ENCODE data around the gene PAF1.
A peak's percentile ranks its signal among the peaks of the same experiment; 100 is the strongest.

The PAF1 gene

DNA sequence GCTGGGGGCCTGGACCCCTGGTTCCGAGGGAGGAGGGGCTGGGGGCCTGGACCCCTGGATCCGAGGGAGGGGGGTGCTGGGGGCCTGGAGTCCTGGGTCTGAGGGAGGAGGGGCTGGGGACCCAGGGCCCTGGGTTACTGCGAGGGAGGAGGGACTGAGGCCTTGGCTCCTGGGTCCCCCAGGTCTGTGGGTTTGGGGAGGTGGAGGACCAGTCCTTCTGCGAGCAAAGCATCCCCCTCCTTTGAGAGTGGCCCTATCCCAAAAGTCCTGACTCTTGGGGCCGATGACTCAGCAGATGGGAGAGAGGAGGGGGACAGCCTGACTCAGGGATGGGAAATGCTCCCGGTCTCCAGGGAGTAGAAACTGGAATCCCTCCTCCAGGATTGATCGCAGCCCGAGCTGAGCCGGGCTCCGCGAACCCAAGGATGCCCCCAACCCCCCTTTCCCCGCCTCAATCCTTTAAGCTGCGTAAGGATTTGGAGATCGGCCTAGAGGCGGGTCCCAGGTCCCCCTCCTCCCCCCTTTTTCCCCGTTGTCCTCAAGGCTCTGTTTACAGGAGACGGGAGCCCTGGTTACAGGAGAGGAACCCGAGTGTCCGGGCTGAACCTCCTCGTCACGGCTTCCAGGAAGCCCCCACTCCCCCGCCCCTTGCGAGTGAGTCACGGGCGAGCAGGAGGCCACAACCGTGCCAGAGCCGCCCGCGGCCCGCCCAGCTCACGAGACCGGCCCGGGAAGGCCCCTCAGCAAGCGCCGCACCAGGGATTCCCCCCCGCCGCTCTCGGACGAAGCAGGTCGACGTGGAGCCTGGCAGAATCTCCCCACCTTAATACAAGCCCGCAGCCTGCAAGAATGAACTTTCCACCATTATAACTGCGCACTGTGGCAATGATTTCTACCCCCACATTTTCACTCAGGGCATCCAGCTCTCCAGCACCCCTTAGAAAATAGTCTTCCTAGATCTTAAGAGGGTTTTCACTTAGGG is 12.7 kb upstream of the PAF1 start:
- Mint-ChIP-seq H3K9me3 (no peaks in the 10 kb centered on the region), H3K27ac (peak overlapping the region; percentile 96), H3K36me3 (ENCODE audit: low read depth) (peaks cover 17% of the 10 kb centered on the region), H3K27me3 (no peaks in the 10 kb centered on the region), H3K4me1 (peaks cover 76% of the 10 kb centered on the region), H3K4me3 (peak overlapping the region; percentile 70)
- ATAC-seq (peak; percentile 26), DNase-seq (peak; percentile 96)

DNA sequence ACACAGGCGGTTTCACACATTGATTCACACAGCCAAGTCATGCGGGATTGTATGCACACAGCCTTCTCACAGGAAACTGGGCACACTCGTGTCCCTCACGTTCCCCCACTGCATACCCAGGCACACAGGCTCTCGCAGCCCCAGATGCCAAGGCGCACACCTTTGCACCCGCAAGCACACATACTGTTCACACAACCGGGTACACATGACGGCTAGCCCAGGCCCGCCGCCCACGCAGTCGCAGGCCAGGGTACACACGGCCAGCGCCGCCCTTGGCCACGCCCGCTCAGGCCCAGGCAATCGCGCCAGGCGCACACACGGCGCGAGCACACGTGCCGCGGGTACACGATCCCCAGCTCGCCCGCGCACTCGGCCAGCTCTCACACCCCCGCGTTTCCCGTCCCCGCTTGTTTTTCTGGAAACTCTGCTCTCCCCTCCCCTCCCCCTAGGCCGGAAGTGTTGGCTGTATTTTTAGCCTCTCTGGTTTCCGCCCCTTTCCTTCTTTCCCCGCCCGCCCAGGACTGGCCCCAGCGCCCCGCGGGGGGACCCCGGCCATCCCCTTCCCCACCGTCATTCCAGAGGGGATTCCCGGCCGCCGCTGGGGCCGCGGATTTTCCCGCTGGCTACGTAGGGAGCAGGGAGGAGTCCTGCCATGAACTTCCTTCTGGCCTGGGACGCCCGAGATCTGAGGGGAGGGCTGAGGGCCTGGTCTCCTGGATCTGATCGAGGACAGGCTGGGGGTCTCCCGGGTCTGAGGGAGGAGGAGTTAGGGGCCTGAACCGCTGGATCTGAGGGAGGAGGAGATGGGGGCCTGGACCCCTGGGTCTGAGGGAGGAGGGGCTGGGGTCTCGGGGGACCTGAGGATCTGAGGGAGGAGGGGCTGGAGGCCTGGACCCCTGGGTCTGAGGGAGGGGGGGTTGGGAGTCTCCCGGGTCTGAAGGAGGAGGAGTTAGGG is 11.7 kb upstream of the PAF1 start:
- ATAC-seq (peak; percentile 0), DNase-seq (peak; percentile 87)
- Mint-ChIP-seq H3K27ac (peak overlapping the region; percentile 96), H3K9me3 (no peaks in the 10 kb centered on the region), H3K4me3 (peak overlapping the region; percentile 70), H3K4me1 (peaks cover 81% of the 10 kb centered on the region), H3K36me3 (ENCODE audit: low read depth) (peaks cover 9% of the 10 kb centered on the region), H3K27me3 (no peaks in the 10 kb centered on the region)

DNA sequence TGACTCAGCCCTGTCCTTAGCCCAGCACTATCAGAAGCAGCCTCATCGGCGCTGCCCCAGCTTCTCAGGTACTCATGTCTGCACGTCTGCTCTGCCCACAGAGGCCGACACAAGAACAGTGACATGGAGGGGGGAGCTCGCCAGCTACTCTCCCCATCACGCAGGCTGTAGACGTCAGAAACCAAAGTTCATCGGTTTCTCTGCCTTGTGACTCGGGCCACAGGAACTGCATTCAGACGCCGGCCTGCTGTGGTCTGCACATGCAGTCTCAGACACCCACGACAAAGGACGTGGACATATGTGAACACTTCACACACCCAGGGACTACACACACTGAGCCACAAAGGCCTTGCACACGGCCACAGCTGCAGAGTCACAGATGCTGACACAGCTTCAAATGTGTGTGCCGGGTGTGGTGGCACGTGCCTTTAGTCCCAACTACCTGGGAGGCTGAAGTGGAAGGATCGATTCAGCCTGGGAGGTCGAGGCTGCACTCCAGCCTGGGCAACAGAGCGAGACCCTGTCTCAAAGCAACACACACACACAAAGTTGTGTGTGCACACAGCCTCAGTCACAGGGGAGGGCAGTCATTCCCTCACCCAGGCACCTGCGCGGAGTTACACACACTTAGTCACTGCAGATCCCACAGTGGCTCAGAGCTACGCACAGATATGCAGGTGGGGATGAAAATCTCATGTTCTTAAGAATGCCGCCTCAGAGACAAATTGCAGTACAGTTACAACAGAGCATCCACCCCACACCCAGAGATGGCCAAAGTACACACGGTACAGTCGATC is 10.8 kb upstream of the PAF1 start:
- Mint-ChIP-seq H3K27ac (peak overlapping the region; percentile 96), H3K36me3 (ENCODE audit: low read depth) (peaks cover 6% of the 10 kb centered on the region), H3K4me3 (peak overlapping the region; percentile 70), H3K9me3 (no peaks in the 10 kb centered on the region), H3K4me1 (peaks cover 85% of the 10 kb centered on the region), H3K27me3 (no peaks in the 10 kb centered on the region)
- ATAC-seq = peak; percentile 75
- peak; percentile 85 for DNase-seq

DNA sequence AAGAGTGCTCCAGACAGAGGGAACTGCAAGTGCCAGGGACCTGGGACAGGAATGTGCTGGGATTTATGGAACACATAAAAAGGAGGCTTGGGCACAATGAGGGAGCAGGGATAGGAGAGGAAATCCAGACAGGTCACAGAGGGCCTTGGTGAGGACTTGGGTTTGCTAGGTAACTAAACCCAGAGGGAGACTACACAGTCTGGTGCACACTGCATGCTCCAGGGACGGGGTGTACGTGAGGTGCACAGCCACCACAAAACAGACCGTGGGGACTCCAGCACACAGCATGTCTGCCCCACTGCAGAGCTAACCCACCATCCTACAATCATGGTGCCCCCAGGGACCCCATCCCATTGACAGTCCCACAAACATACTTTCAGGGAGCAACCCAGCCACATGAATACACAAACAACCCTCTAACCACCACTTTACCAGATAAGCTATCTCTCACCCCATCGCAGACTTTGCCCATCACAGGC is 10.2 kb upstream of the PAF1 start:
- ATAC-seq (peak; percentile 3), DNase-seq (no peak)
- Mint-ChIP-seq H3K9me3 (no peaks in the 10 kb centered on the region), H3K27ac (peak overlapping the region; percentile 96), H3K27me3 (no peaks in the 10 kb centered on the region), H3K4me1 (peaks cover 83% of the 10 kb centered on the region), H3K4me3 (peak overlapping the region; percentile 70), H3K36me3 (ENCODE audit: low read depth) (peaks cover 6% of the 10 kb centered on the region)

DNA sequence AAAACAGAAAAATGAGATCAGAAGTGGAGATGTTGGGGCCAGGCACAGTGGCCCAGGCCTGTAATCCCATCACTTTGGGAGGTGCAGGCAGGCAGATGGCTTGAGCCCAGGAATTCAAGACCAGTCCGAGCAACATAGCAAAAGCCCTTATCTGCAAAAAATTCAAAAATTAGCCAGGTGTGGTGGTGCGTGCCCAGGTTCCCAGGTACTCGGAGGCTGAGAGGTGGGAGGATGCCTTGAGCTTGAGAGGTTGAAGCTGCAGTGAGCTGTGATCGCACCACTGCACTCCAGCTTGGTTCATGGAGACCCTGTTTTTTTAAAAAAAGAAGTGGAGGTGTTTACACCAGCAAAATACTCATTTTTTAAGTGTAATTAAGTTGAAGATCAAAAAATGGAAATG is 9.2 kb upstream of the PAF1 start:
- no peak overlapping the region for H3K4me3 Mint-ChIP-seq
- H3K9me3 Mint-ChIP-seq = no peaks in the 10 kb centered on the region
- no peaks in the 10 kb centered on the region for H3K27me3 Mint-ChIP-seq
- peaks cover 8% of the 10 kb centered on the region for H3K36me3 Mint-ChIP-seq (ENCODE audit: low read depth)
- H3K27ac Mint-ChIP-seq = peak overlapping the region; percentile 35
- H3K4me1 Mint-ChIP-seq = peaks cover 72% of the 10 kb centered on the region
- DNase-seq = no peak
- ATAC-seq = no peak

DNA sequence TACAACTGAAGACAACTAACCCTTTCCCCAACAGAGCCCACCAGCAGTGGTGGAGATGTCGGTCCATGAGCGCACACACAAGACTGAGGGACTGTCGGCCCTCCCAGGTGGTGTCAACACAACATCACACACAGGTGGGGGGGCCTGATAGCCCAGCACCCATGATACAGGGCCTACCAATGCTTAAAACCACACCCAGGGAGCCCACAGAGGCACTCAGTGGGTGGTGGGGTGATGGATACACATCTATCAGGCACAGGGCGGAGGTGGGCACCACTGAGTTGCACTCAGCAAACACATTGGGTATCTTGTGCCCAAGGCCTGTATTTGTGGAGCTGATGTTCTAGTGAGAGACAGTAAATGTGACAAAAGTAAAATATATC is 8.8 kb upstream of the PAF1 start:
- DNase-seq = no peak
- Mint-ChIP-seq H3K36me3 (ENCODE audit: low read depth) (peaks cover 8% of the 10 kb centered on the region), H3K4me1 (peaks cover 68% of the 10 kb centered on the region), H3K27me3 (no peaks in the 10 kb centered on the region), H3K4me3 (no peak overlapping the region), H3K9me3 (no peaks in the 10 kb centered on the region), H3K27ac (peak overlapping the region; percentile 35)
- no peak for ATAC-seq

DNA sequence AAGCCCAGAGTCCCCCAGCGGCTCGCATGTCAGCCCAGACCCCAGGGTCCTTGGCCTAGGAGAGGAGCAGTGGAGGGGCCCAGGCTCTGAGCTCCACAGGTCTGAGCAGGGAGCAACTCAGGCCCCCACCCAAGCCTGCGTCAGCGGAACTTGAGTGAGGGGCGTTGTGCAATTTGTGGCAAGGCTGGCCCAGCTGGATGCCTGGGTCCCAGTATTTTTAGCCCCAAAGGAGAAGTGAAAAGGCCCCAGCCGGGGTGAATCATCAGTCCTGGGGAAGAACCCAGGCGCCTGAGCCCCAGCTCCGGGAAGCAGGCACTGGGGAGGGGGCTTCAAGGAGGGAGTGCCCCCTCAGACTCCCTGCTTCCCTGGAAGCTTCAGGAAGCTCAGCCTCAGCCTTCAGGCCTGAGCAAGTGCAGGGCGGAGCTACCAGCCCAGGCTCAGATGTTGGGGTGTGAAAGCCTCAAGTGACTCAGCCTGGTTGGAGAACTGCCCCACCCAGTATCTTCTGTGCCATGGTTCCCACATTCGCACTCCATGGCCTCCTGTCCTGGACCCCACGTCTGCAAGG is 7.5 kb upstream of the PAF1 start:
- Mint-ChIP-seq H3K4me1 (peaks cover 63% of the 10 kb centered on the region), H3K9me3 (no peaks in the 10 kb centered on the region), H3K4me3 (peak overlapping the region; percentile 56), H3K36me3 (ENCODE audit: low read depth) (peaks cover 13% of the 10 kb centered on the region), H3K27ac (peak overlapping the region; percentile 89), H3K27me3 (no peaks in the 10 kb centered on the region)
- DNase-seq = peak; percentile 70
- ATAC-seq = peak; percentile 30

DNA sequence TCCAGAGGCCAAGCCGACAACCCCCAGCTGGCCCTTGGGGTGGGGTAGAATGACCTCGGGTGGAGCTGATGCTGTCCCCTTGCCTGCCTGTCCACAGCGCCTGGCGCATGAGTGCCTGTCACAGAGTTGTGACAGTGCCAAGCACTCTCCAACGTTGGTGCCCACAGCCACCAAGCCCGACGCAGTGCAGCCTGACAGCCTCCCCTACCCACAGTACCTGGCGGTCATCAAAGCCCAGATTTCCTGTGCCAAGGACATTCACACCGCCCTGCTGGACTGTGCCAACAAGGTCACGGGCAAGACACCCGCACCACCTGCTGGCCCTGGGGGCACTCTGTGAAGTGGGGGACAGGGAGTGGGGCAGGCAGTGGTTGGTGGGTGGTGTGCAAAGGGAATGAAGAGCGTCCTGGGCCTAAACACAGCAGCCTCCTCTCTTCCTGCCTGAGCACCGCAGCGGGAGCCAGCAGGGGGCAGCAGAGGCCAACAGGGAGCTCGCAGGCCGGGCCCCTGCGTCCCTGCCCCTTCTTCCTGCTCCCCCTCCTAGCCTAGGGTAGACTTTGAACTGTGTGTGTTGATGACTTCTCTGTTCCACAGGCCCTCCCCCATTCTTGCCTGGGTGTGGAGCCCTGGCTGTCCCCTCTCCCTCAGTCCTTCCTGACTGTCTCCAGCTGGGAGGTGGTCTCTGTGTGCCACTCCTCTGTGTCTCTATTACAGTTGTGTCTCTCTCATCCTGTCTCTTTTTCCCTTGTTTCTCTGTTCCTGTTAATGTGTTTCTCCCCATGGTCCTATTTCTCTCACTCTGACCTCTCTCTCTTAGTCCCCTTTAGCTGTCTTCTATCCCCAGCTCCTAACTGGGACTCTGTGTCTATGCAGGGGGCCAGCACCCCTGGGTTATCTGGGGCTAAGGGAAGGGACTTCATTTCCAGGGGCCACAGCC is 6.7 kb upstream of the PAF1 start:
- ATAC-seq (peak; percentile 55), DNase-seq (peak; percentile 98)
- Mint-ChIP-seq H3K36me3 (ENCODE audit: low read depth) (peaks cover 15% of the 10 kb centered on the region), H3K4me3 (peak overlapping the region; percentile 56), H3K27ac (peak overlapping the region; percentile 89), H3K4me1 (peaks cover 64% of the 10 kb centered on the region), H3K27me3 (no peaks in the 10 kb centered on the region), H3K9me3 (no peaks in the 10 kb centered on the region)

DNA sequence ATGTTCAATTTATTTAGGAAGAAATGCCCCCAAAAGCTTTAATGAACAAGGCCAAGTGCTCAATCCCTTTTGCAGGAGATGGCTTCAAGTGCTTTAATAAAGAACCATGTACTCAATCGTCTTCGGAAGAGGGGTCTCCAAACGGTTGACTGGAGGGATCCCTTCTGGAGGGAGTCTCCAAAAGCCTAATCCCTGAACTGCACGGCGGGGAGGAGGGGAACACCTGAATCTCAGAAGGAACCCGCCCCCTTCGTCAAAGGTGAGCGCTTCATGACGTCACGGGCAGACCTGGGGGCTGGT is 505 bp downstream of the PAF1 start:
- Mint-ChIP-seq H3K9me3 (no peaks in the 10 kb centered on the region), H3K27me3 (peaks cover 3% of the 10 kb centered on the region), H3K4me1 (peaks cover 44% of the 10 kb centered on the region), H3K27ac (peak overlapping the region; percentile 97), H3K4me3 (peak overlapping the region; percentile 88), H3K36me3 (ENCODE audit: low read depth) (peaks cover 33% of the 10 kb centered on the region)
- DNase-seq (no peak), ATAC-seq (no peak)

DNA sequence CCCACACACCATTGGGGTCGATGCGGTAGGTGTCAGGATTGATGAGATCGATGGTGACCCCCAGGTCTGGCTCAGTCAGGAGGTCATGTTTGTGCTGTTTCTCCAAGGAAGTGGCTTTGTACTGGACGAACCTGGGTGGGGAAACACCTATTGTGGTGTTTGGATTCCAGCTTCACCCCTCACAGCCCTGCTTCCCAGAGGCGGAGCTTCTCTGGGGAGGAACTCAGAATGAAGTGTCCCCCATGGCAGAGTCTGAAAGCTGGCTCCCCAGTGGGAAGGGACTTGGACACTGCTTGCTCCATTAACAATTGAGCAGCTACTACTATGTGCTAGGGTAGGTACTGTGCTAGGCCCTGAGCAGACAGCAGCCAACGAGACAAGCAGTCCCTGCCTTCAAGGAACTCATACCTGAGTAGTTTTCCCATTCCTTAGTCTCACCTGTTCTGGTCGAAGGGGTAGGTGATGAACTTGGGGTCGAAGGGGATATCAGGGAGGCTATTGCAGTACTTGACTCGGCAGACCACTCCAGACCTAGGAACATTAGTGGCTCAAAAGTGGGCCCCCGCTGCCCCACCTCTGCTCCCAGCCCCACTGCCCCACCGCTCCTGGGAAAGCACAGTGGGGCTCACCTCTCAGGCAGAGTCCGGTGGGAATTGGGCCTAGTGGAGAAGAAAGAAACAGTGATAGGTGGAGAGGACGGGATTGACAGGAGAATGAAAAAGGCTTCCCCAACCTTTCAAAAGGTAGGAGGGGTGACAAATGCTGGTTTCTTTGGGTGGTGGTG is 1.1 kb downstream of the PAF1 start:
- no peak for ATAC-seq
- H3K4me1 Mint-ChIP-seq = peaks cover 44% of the 10 kb centered on the region

DNA sequence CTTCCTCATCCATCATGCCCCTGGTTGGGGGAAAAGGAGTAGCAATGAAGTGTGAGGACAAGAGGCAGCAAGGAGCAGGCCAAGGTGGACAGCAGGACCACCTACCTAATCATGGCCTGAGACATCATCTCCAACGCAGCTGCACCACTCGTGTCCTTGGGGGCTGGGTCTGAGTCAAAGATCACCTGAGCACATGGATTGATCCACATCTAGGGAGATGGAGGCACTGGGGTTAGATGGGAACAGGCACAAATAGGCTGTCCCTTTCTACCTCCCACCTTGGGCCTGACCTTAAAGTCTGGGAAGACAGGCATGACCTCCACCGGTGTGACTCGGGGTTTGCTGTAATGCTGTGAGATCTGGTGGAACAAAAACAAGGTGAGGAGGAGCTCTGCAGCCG is 2.2 kb downstream of the PAF1 start:
- DNase-seq (no peak), ATAC-seq (no peak)
- peak overlapping the region; percentile 85 for H3K27ac Mint-ChIP-seq
- H3K27me3 Mint-ChIP-seq = peaks cover 3% of the 10 kb centered on the region
- H3K4me1 Mint-ChIP-seq = peaks cover 41% of the 10 kb centered on the region
- H3K4me3 Mint-ChIP-seq = no peak overlapping the region
- no peaks in the 10 kb centered on the region for H3K9me3 Mint-ChIP-seq
- H3K36me3 Mint-ChIP-seq (ENCODE audit: low read depth) = peaks cover 29% of the 10 kb centered on the region

More for the DNA sequence above, 1.1 kb downstream of the PAF1 start:
- H3K27me3 Mint-ChIP-seq = peaks cover 3% of the 10 kb centered on the region
- peak overlapping the region; percentile 97 for H3K27ac Mint-ChIP-seq
- H3K36me3 Mint-ChIP-seq (ENCODE audit: low read depth) = peaks cover 32% of the 10 kb centered on the region
- no peaks in the 10 kb centered on the region for H3K9me3 Mint-ChIP-seq
- no peak for DNase-seq
- peak overlapping the region; percentile 88 for H3K4me3 Mint-ChIP-seq

DNA sequence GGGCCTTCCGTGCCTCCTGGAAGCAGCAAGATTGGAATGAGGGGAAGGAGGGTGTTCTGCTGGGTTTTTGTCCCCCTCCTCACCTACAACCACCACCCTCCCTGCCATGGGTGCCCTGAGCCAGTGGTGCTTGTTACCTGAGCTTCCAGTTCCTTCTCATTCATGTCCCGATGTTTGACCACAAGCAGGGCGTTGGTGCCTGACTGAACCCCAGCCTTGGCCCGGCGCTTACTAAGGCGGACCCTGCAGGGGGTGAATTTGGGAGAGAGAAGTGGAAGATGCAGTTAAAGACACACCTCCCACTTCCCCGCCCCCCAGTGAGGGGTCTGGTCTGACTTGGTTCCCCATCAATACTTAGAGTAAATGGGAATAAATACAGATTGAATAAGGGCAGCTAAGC is 4.3 kb downstream of the PAF1 start:
- no peak for ATAC-seq
- peaks cover 3% of the 10 kb centered on the region for H3K27me3 Mint-ChIP-seq
- H3K9me3 Mint-ChIP-seq = no peaks in the 10 kb centered on the region
- H3K4me1 Mint-ChIP-seq = peaks cover 24% of the 10 kb centered on the region
- no peak overlapping the region for H3K27ac Mint-ChIP-seq
- H3K4me3 Mint-ChIP-seq = no peak overlapping the region
- no peak for DNase-seq
- peaks cover 30% of the 10 kb centered on the region for H3K36me3 Mint-ChIP-seq (ENCODE audit: low read depth)

All from activated naive CD8-positive, alpha-beta T cell treated with anti-CD3 and anti-CD28 coated beads, Interleukin-2, amount 50 U/mL, for 24 hours (primary cell).